HG03025 (cell line): ENCODE measurements around the gene C20orf96.
A peak's percentile ranks its signal among the peaks of the same experiment; 100 is the strongest.
"Not testable (repeated sequence)": the region's sequence is repeated elsewhere in the genome, so short reads cannot be mapped to it uniquely, and the experiment has no call there.

Source experiments
- ATAC-seq: cut with Tn5 transposase; IDR thresholded peaks from one replicate; pipeline ENCODE4 v1.9.1; 2021; ENCODE audit warnings: mild to moderate bottlenecking, moderate library complexity; ENCODE audit not compliant: unreplicated experiment, low FRiP score

C20orf96 gene, protein sequence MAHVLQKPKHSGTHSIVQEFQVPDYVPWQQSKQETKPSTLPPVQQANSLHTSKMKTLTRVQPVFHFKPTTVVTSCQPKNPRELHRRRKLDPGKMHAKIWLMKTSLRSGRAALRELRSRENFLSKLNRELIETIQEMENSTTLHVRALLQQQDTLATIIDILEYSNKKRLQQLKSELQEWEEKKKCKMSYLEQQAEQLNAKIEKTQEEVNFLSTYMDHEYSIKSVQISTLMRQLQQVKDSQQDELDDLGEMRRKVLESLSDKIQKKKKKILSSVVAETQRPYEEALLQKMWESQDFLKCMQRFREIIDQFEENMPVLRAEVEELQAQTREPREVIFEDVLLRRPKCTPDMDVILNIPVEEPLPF

DNA sequence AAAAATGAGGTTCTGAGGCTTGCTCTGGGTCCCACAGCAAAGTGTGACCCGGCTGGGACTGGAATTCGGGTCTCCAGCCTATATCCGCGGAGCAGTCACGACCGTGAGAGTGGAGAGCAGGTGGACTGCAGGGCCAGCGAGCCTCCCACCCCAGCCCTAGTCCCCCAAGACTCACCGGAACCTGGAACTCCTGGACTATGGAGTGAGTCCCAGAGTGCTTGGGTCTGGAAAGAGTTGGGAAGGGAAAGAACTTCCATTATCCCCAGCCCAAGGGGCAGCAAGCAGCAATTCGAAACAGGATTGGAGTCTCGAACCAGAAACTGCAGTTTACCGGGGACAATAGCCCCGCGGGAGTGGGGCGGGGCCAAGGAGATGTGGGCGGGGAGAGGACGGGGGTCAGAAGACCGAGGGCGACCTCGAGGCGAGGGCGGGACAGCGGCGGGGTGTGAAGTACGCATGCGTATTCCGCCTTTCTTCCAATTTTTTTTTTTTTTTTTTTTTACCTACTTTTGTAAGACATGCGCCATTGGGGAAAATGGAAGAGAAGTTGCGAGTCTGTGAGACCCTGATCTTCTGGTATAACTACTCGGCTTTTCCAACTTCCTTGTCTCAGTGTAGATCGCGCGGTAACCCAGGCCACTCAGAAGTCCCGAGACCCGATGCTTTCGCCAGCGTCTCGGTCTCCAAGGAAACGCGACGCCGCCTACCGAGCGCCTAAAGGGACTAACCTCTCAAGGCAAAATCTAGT lies at the start of gene C20orf96:
C20orf96 (minus strand) TSS at position 667 of the 748 bp plus-strand sequence; CDS start at position 527, 140 bp downstream.
- ATAC-seq: peak; percentile 77

DNA sequence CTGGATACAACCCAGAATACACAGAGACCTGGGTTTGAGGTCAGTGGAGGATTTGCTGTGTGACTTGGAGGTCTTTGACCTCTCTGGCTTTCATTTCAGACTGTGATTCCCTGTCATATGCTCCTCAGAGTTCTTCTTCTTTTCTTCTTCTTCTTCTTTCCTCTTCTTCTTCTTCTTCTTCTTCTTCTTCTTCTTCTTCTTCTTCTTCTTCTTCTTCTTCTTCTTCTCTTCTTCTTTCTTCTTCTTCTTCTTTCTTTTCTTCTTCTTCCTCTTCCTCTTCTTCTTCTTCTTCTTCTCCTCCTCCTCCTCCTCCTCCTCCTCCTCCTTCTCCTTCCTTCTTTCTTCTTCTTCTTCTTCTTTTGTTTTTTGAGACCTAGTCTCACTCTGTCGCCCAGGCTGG lies 45.5 kb upstream of the C20orf96 start:
- not testable (repeated sequence) for ATAC-seq

DNA sequence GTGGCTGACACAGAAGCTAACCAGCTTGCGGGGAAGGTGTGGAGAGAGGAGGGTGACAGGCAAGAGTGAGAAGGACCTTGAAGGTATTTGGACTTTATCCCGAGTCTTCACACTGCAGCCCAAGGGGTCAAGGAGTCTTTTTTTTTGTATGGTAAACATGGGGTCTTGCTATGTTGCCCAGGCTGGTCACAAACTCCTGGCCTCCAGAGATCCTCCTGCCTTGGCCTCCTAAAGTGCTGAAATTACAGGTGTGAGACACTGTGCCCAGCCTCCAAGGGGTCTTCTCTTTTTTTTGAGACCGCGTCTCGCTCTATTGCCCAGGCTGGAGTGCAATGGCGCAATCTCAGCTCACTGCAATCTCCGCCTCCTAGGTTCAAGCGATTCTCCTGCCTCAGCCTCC lies 44.0 kb upstream of the C20orf96 start:
- no peak for ATAC-seq

DNA sequence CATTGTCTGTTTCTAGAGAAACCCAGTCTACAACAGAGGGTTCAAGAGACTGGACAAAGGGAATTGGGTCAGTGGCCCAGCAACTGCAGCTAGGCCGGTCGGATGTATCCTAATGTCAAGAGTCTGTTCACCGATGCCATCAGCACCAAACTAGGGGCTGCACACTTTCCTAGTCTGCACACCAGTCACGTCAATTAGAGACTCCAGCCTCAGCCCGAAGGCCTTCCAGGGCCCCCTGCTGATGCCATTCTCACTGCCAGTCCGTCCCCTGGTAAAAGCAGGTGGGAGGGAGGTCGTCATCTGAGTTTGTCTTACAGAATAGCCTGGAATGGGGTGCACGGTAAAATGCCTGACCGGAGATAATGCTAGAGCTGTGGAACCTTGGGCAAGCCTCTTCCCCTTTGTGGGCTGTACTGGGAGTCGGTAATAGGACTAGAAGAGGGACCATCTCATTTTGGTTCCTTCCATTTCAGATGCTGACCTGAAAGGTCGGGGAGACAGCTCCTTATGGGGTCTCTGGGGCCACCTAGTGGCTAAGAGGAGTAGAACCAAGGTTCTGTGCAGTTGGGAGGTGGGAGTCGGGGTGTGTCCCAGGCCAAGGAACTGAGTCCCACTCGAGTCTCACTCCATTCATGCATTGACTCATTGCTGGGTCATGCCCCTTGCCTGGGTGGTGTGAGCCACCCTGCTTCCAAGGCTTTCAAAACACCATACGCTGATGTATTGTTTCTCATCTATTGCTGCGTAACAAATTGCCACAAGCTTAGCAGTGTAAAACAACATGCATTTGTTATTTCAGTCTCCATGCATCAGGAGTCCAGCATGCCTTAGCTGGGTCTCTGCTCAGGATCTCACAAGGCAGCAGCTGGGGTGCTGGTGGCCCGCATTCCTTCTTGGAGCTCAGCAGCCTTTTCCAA lies 39.9 kb upstream of the C20orf96 start:
- ATAC-seq: no peak

DNA sequence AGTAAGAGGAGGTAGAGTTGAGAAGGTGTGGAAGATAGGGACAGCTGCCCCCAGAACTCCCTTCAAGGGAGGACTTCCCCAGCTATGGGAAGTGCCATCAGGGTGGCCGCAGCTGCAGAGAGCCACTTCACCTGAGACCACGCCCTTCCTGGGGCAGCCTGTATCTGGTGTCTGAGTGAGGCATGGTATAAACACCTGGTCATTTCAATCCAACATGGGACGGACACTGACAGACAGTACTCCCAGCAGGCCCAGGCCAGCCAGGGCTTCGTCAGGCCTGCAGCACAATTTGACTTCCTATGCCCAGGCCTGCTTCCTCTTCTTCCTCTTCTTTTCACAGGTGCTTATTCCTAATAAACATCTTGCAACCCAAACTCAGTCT lies 39.3 kb upstream of the C20orf96 start:
- no peak for ATAC-seq

DNA sequence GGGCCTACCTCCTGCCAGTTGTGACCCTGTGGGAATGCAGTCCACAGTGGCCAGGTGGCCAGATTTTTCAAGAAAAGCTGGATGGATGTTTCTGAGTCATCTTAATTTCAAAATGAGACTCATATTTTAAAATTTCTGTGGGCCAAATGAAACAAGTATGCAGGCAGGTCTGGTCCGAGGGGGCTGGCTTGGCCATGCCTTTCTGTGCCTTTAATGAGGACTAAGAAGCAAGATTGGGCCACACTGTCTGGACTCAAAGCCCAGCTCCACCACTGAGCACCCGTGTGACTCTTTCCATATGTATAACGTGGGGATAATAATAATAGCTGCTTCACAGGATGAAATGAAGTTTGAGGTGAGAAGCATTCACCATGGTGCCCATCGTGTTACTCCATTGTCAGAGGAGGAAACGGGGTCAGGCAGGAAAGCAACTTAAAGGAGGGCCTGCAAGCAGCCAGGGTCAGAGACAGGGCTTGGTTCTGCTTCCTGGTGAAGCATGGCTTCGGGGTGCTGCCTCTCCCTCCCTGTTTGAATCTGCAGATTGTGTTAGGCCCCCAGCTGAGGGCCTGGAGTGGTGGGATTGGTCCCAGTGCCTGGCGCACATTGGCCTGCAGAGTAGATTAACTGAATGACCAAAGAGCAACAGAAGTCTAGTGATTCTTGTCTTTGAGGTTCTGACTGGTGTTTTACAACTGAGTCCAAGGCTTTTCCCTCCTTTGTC lies 38.6 kb upstream of the C20orf96 start:
- ATAC-seq: no peak

DNA sequence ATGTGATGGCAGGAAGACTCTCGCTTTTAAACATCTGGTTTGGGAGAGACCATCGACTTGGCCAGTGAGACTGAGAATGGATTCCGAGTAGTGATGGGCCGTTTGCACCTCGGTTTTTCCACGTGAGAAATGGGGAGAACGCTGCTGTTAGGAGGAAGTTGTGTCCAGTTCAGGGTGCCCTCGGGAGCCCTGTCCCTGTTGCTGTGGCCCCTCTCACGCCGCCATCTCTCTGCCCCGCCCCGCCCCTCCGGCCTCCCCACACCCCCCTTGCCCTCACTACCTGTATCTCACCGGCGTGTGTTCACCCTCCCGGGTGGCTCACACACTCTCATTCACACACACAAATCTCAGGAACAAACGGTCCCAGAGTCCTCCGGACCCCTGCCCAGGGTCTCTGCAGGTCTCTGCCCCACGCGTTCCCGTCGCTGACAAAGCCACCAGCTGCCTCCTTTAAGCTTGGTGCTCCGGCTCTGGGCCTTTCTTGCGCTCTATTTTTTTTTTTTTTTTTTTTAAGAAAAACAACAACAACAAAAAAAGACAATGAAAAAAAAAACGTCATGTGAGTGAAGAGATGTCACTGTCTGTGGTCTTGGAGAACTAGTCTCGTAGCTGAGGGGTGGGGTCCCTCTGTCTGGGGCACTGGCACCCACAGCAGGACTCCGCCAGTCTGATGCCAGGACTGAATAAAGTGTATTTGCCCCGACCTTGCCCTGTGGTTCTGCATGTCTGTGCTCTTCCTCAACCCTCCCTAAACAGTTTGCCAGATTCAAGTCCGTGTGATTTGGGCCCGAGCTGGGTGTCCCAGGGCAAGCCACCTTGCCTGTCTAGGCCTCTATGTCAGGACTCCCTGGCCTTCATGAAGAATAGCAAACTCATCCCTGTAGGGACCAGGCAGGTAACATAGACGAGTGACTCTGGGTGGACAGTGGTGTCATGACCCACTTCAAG lies 37.8 kb upstream of the C20orf96 start:
- ATAC-seq: no peak

DNA sequence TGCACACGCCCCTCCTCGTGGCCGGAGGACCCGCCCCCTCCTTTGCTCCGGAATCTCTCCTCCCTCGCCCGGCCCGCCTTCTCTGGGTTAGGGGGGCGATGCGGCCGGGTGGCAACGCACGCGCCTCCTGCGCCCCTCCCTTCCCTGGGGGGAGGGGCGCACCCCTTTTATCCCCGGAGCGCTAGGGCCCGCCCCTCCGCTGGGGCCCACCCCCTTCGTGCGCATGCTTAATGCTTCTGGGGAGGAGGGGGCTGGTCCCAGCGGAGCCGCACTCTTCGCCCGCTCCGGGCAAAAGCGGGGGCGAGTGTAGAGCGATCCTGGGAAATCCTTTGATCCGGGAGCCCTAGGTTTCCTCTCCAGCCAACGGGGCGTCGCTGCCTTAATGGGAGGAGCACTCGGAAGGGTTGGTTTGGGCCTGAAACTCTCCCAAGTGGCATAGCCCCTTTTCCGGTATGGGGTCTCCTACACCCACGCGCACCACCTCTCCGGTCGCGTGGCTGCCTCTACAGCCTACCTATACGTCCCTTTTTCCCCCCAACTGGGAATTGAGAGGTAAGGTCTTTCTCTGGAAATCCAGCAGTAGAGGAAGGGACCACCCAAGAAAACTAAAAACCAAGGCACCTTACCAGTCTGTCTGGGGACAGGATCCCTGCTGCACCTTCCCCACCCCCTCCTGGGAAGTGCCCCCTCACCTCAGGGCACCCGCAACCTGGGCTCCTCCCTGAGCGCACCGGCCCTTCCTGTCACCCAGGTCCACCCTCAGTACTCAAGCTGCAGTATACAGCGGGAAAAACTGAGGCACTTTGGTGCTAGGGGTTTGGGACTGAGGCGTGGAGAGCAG lies 36.9 kb upstream of the C20orf96 start:
- no peak for ATAC-seq

DNA sequence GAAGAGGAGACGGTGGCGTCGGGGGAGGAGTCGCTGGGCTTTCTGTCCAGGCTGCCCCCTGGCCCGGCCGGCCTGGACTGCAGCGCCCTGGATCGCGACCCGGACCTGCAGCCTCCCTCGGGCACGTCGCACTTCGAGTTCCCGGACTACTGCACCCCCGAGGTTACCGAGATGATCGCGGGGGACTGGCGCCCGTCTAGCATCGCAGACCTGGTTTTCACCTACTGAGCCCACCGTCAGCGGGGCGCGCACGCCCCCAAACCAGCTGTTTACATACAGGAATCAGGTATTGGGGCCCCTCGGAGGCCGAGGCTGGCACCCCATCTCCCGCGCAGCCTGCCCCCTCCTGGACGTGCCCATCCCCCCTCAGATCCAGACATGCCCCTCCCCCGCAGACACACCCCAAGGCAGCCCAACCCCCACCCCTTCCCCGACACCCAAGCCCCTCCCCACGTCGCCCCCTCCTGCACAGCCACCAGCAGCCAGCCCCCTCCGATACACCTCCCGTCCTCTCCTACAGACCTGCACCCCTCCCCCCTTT lies 36.2 kb upstream of the C20orf96 start:
- ATAC-seq: no peak

DNA sequence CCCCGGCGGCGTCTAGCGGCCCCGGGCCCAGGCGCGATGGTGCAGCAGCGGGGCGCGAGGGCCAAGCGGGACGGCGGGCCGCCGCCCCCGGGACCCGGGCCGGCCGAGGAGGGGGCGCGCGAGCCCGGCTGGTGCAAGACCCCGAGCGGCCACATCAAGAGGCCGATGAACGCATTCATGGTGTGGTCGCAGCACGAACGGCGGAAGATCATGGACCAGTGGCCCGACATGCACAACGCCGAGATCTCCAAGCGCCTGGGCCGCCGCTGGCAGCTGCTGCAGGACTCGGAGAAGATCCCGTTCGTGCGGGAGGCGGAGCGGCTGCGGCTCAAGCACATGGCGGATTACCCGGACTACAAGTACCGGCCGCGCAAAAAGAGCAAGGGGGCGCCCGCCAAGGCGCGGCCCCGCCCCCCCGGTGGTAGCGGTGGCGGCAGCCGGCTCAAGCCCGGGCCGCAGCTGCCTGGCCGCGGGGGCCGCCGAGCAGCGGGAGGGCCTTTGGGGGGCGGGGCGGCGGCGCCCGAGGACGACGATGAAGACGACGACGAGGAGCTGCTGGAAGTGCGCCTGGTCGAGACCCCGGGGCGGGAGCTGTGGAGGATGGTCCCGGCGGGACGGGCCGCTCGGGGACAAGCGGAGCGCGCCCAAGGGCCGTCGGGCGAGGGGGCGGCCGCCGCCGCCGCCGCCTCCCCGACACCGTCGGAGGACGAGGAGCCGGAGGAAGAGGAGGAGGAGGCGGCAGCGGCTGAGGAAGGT lies 35.5 kb upstream of the C20orf96 start:
- peak; percentile 20 for ATAC-seq

DNA sequence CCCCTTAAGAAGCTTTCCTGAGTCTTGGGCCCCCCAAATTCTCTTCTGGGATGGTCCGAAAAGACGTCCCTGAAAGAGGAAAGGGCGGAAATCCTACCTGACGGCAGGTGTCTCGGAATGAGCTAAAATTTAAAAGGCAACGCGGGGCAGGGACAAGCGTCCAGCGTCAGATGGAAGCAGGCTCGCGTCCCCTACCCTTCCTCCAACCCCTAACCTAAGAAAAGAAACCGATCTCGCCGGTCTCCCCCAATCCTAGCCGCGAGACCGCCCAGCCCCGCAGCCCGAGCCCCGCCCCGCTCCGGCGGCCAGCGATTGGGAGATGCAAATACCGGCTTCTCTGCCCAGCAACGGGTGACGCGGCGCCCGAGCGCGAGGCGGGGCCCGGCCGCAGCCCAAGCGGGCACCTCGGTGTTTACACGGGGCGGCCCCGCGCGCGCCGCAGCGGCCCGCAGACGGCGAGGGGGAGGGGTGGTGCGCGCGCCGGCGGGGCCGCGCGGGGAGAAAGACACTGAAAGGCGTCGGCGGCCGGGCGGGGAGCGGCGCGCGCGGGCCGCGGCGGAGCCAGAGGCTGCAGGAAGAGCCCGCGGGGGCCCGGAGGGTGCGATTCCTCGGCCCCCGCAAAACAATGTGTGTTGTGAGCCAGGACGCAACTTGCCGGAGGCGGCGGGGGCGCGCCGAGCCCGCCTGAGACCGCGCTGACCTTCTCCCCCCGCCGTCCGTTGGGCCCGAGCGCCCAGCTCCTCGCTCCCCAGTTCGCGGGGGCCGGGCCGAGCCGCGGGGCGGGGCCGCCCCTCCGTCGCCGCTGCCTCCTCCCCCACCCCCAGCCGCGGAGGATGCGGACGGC lies 34.7 kb upstream of the C20orf96 start, which contains the start of gene SOX12:
SOX12 (plus strand) TSS at position 508 of the 844 bp plus-strand sequence. CDS start 373 bp downstream, outside the sequence.
- peak; percentile 71 for ATAC-seq

DNA sequence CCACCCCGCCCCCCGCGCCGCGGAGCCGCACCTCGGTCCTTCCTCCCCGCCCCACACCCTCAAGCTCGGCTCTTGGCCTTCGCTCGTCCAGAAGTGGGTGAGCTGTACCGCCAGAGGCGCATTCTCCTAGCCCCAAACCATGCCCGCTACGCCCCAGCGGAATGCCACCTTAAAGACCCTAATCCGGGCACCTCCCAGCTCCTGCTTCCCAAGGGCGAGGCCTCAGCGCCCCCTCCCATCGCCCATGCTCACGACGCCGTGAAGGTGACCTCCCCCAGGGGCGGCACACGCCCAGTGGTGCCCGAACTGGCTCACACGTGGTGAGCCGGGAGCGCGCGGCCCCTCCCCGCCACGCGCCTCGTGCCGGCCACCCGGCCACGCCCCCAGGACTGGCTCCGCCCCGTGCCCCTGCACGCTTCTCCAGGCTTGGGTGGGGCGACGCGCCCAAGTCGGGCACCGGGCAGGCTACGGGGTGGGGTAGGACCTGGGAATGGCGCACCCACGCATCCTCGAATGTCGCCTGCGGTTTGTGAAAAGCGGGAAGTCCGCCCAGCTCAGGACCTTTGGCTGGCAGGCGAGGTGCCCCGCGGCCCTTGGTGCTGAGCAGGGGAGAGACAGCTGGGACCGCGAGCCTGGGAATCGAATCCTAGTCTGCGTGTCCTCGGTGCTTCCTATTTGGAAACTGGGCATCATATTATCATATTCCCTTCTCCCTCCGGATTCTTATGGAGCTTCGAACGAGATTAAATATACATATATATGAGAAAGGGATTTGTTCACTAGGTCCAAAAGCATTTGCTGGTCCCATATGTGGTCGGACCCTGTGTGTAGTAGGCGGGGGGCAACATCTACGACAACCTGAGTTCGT lies 33.9 kb upstream of the C20orf96 start:
- ATAC-seq: peak; percentile 41

DNA sequence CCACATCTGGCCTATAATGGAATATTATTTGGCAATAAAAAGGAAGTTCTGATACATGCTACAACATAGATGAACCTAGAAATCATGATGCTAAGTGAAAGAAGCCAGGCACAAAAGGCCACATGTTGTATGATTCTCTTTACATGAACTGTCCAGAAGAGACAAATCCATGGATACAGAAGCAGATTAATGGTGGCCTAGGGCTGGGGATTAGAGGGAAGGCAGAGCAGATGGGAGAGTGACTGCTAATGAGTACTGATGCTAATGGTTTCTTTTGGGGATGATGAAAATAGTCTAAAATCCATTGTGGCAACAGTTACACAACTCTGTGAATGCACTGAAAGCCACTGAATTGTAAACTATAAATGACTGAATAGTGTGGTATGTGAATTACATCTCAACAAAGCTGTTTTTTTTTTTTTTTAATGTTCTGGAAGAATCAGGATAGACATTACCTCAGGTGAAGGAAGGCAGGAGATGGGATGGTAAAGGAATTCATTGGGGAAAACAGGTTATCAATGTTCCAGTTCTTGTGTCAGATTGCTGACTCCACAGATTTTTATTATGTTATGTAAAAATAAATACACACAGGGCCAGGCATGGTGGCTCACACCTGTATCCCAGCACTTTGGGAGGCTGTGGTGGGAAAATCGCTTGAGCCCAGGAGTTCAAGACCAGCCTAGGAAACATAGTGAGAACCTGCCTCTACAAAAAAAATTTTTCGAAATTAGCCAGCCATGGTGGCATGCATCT lies 25.9 kb upstream of the C20orf96 start:
- no peak for ATAC-seq

DNA sequence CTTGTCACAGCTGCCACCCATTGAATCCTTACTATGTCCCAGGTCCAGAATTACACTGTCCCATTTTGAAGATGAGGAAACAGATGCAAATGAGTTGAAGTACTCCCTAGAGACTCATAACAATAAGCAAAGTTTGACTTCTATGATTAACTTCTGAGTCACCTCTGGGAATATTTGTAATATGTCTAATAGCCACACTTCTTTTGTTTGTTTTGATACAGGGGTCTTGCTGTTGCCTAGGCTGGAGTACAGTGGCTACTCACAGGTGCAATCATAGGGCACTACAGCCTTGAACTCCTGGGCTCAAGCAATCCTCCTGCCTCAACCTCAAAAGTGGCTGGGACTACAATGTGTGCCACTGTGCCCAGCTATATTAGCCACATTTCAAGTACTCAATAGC lies 23.4 kb upstream of the C20orf96 start:
- no peak for ATAC-seq

DNA sequence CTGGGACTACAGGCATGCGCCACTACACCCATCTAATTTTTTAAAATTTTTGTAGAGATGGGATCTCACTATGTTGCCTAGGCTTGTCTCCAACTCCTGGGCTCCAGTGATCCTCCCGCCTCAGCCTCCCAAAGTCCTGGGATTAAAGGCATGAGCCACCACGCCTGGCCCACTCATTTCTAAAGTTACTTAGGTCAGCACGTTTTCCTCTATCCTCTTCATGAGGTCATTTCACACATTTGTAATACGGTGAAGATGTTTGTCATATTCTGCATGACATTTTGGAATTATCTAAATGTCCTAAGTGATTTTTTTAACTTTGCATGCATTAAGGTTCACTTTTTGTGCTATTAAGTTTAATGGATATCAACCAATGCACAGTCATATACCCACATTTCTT lies 22.9 kb upstream of the C20orf96 start:
- no peak for ATAC-seq
